PFSK-1 (cell line): ENCODE results near the gene GRB10.

ENCODE experiments used
- FOXP2 ChIP-seq: optimal IDR thresholded peaks from 2 replicates; pipeline ENCODE3; 2011; ENCODE audit warnings: borderline replicate concordance, control low read depth, inconsistent platforms; ENCODE audit not compliant: insufficient read depth; ENCODE audit errors: extremely low read length, extremely low read depth
- POLR2AphosphoS5 ChIP-seq: IDR thresholded peaks from 2 replicates; pipeline ENCODE4 v1.6.1; 2012; ENCODE audit warnings: low read depth, mild to moderate bottlenecking, control low read depth, low read length, moderate library complexity
- REST ChIP-seq, 2 experiments: IDR thresholded peaks; 2 replicates each; pipeline versions ENCODE4 v1.6.1 to v1.8.0; 2011 to 2012; ENCODE audit warnings: low read depth in 2 of 2, low read length in 2 of 2, control low read depth in 1 of 2, inconsistent platforms in 1 of 2, mild to moderate bottlenecking in 1 of 2, moderate library complexity in 1 of 2; ENCODE audit not compliant: insufficient read depth in 1 of 2
- SIN3A ChIP-seq: IDR thresholded peaks from 2 replicates; pipeline ENCODE4 v1.6.1; 2012; ENCODE audit warnings: mild to moderate bottlenecking, low read length, moderate library complexity, borderline replicate concordance; ENCODE audit not compliant: insufficient read depth
- TAF1 ChIP-seq: IDR thresholded peaks from 2 replicates; pipeline ENCODE4 v1.6.1; 2012; ENCODE audit warnings: low read length, control low read depth, borderline replicate concordance; ENCODE audit not compliant: insufficient read depth

GRCh38 chr7:50721661-50722259, 60.9 kb downstream of the GRB10 start:
- no peak for TF ChIP-seq REST (IDR thresholded peaks at IDR 0.05; ENCODE audit: insufficient read depth in 1 of 2, low read depth in 2 of 2, low read length in 2 of 2)
- TF ChIP-seq TAF1 = no peak
- TF ChIP-seq SIN3A = no peak; the same call in 1 of the 2 replicates
- no peak for TF ChIP-seq POLR2AphosphoS5
- TF ChIP-seq FOXP2 = no peak
